HEK293 (cell line): Measurements from ENCODE around the gene GPD1.

ENCODE experiments used
- BCL11A ChIP-seq: fragments of 450-650 bp; formaldehyde crosslinking; IDR thresholded peaks from 2 replicates; pipeline ENCODE4 v1.5.1; 2016; ENCODE audit warnings: low read depth, missing biosample characterization, missing genetic modification characterization
- ELK4 ChIP-seq: IDR thresholded peaks from 2 replicates; pipeline ENCODE4 v1.6.1; 2011; ENCODE audit warnings: mild to moderate bottlenecking, low read depth, low read length, borderline replicate concordance
- KLF17 ChIP-seq: fragments of 450-650 bp; formaldehyde crosslinking; IDR thresholded peaks from 2 replicates; pipeline ENCODE4 v1.5.1; 2016; ENCODE audit warnings: missing biosample characterization, missing genetic modification characterization
- SCRT1 ChIP-seq: fragments of 450-650 bp; formaldehyde crosslinking; IDR thresholded peaks from 2 replicates; pipeline ENCODE4 v1.5.1; 2016; ENCODE audit warnings: missing biosample characterization, missing genetic modification characterization, borderline replicate concordance
- SETDB1 ChIP-seq: IDR thresholded peaks from one replicate; pipeline ENCODE4 v1.6.1; 2017; ENCODE audit warnings: mild to moderate bottlenecking, low read length, moderate library complexity, mixed read lengths; ENCODE audit not compliant: insufficient read length
- YY2 ChIP-seq: fragments of 450-650 bp; formaldehyde crosslinking; IDR thresholded peaks from 2 replicates; pipeline ENCODE4 v1.5.1; 2016; ENCODE audit warnings: missing biosample characterization, missing genetic modification characterization
- ZNF2 ChIP-seq: fragments of 450-650 bp; formaldehyde crosslinking; IDR thresholded peaks from 2 replicates; pipeline ENCODE4 v1.5.1; 2016; ENCODE audit warnings: missing biosample characterization, missing genetic modification characterization
- ZNF324 ChIP-seq: fragments of 450-650 bp; formaldehyde crosslinking; IDR thresholded peaks from 2 replicates; pipeline ENCODE4 v1.5.1; 2016; ENCODE audit warnings: missing biosample characterization, missing genetic modification characterization
- ZNF335 ChIP-seq: fragments of 450-650 bp; formaldehyde crosslinking; conservative IDR thresholded peaks from 2 replicates; pipeline ENCODE4 v1.5.1; 2016; ENCODE audit warnings: missing biosample characterization, missing genetic modification characterization
- ZNF341 ChIP-seq: fragments of 450-650 bp; formaldehyde crosslinking; IDR thresholded peaks from 2 replicates; pipeline ENCODE4; 2016; ENCODE audit warnings: low read depth, missing biosample characterization, missing genetic modification characterization
- ZNF354C ChIP-seq: fragments of 450-650 bp; formaldehyde crosslinking; IDR thresholded peaks from 2 replicates; pipeline ENCODE4 v1.5.1; 2016; ENCODE audit warnings: missing biosample characterization, missing genetic modification characterization, low read depth, borderline replicate concordance
- ZNF391 ChIP-seq: fragments of 450-650 bp; formaldehyde crosslinking; IDR thresholded peaks from 2 replicates; pipeline ENCODE4 v1.5.1; 2016; ENCODE audit warnings: low read depth, missing biosample characterization, missing genetic modification characterization, borderline replicate concordance
- ZNF398 ChIP-seq: fragments of 450-650 bp; formaldehyde crosslinking; IDR thresholded peaks from 2 replicates; pipeline ENCODE4 v1.5.1; 2017; ENCODE audit warnings: missing biosample characterization, missing genetic modification characterization
- ZNF416 ChIP-seq: fragments of 450-650 bp; formaldehyde crosslinking; IDR thresholded peaks from 2 replicates; pipeline ENCODE4 v1.5.1; 2016; ENCODE audit warnings: missing biosample characterization, missing genetic modification characterization
- ZNF433 ChIP-seq: fragments of 450-650 bp; formaldehyde crosslinking; IDR thresholded peaks from 2 replicates; pipeline ENCODE4 v1.5.1; 2016; ENCODE audit warnings: missing biosample characterization, missing genetic modification characterization, low read depth
- ZNF501 ChIP-seq: fragments of 450-650 bp; formaldehyde crosslinking; IDR thresholded peaks from 2 replicates; pipeline ENCODE4 v1.5.1; 2016; ENCODE audit warnings: missing biosample characterization, missing genetic modification characterization
- ZNF513 ChIP-seq: fragments of 450-650 bp; IDR thresholded peaks from 2 replicates; pipeline ENCODE4 v1.5.1; 2018; ENCODE audit warnings: missing biosample characterization, missing genetic modification characterization
- ZNF529 ChIP-seq: fragments of 450-650 bp; formaldehyde crosslinking; IDR thresholded peaks from 2 replicates; pipeline ENCODE4 v1.5.1; 2017; ENCODE audit warnings: missing genetic modification characterization, missing biosample characterization; ENCODE audit not compliant: insufficient replicate concordance
- ZNF610 ChIP-seq: fragments of 450-650 bp; formaldehyde crosslinking; IDR thresholded peaks from 2 replicates; pipeline ENCODE4 v1.5.1; 2016; ENCODE audit warnings: missing biosample characterization, missing genetic modification characterization, borderline replicate concordance
- ZNF639 ChIP-seq: fragments of 450-650 bp; formaldehyde crosslinking; IDR thresholded peaks from 2 replicates; pipeline ENCODE4 v1.5.1; 2016; ENCODE audit warnings: missing biosample characterization, missing genetic modification characterization
- ZNF664 ChIP-seq: fragments of 450-650 bp; formaldehyde crosslinking; IDR thresholded peaks from 2 replicates; pipeline ENCODE4 v1.5.1; 2016; ENCODE audit warnings: missing biosample characterization, missing genetic modification characterization

The GPD1 gene

GRCh38 chr12:50055831-50056638 lies 47.8 kb upstream of the GPD1 start (continued):
- no peak for TF ChIP-seq ZNF664 (tag by site-specific recombination)
- TF ChIP-seq ZNF2: no peak; the same call in 1 of the 2 replicates
- TF ChIP-seq ZNF335 (tag by site-specific recombination): peak; percentile 54
- TF ChIP-seq SCRT1 (tag by site-specific recombination): peak; percentile 81
- TF ChIP-seq ZNF416 (tag by site-specific recombination): no peak
- TF ChIP-seq ZNF513 (tag by site-specific recombination): no peak
- no peak for TF ChIP-seq SETDB1
- TF ChIP-seq ELK4: no peak
- TF ChIP-seq ZNF391 (tag by site-specific recombination): no peak
- TF ChIP-seq ZNF529 (tag by site-specific recombination): no peak
- no peak for TF ChIP-seq YY2
- peak; percentile 61 for TF ChIP-seq ZNF341
- TF ChIP-seq ZNF639 (tag by site-specific recombination): 0 out of 2 replicates have a peak, but pooled peaks have one; percentile 21
- no peak for TF ChIP-seq ZNF354C
- 0 out of 2 replicates have a peak, but pooled peaks have one; percentile 16 for TF ChIP-seq ZNF324 (tag by site-specific recombination)
- TF ChIP-seq ZNF433 (tag by site-specific recombination): no peak
- no peak for TF ChIP-seq ZNF610 (tag by site-specific recombination)
- TF ChIP-seq KLF17 (tag by site-specific recombination): peak; percentile 23; the same call in 1 of the 2 replicates
- TF ChIP-seq BCL11A (tag by site-specific recombination): no peak
- no peak for TF ChIP-seq ZNF398 (tag by site-specific recombination)
- TF ChIP-seq ZNF501 (tag by site-specific recombination): peak; percentile 63; the same call in 1 of the 2 replicates
